ENCODE measurements around the gene NOL6. TPM values are rescaled to one million over a fixed set of nuclear protein-coding genes. Genes with fewer than 3 reads are reported as not detected.
A peak's percentile ranks its signal among the peaks of the same experiment; 100 is the strongest.
"Not testable (repeated sequence)": the region's sequence is repeated elsewhere in the genome, so short reads cannot be mapped to it uniquely, and the experiment has no call there.

The NOL6 gene
- polyA plus RNA-seq, 2 of the 4 experiments (the other 2 are of a cell fraction), result 49.5 to 52.0 TPM

DNA sequence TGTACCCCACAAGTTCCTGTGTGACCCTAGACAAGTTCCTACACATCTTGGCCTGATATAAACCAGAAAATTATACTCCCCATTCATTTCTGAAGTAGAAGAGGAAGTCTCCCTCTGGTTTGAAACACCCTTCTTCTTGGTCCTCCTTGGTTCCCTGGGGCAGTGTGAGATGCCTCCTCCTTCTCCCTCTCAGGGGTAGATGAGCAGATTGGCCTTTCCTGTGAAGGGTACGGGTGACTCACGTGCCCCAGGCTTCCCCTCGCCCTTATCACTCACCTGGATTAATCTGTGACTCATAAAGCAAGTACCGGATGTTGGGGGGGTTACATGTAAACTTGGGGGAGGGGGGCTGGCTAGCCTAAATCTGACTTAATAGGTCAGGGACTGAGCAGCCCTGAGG lies 15.3 kb downstream of the NOL6 start:
- peak overlapping the region; percentile 55 for H3K4me2 ChIP-seq
- WGBS (ENCODE audit: missing lambda C conversion rate), result 0% methylated on average over 2 of the region's 4 CpGs
- TF ChIP-seq FOSL2 (IDR thresholded peaks at IDR 0.05) (peak; percentile 55; the same call in 1 of the 2 replicates), FOSL2 (CRISPR knock-in tag; IDR thresholded peaks at IDR 0.05) (peak; percentile 75), CEBPB (IDR thresholded peaks at IDR 0.05) (no peak), PHF8 (IDR thresholded peaks at IDR 0.05; ENCODE audit: borderline replicate concordance, low read depth) (no peak), HOXB13 (CRISPR knock-in tag; IDR thresholded peaks at IDR 0.05; ENCODE audit: low read depth) (no peak), JUN (IDR thresholded peaks at IDR 0.05) (0 out of 5 replicates have a peak, but pooled peaks of 1 of the 2 experiments have one; percentile 29), HOXA7 (CRISPR knock-in tag; IDR thresholded peaks at IDR 0.05) (no peak), MAFK (IDR thresholded peaks at IDR 0.05; ENCODE audit: partially characterized antibody) (no peak), CHD2 (IDR thresholded peaks at IDR 0.05; ENCODE audit: low read length, partially characterized antibody) (no peak), NR3C1 (IDR thresholded peaks at IDR 0.05) (no peak), JUNB (IDR thresholded peaks at IDR 0.05) (peak; percentile 40; the same call in 1 of the 2 replicates), CHD4 (IDR thresholded peaks at IDR 0.05; ENCODE audit: borderline replicate concordance) (no peak), MYC (IDR thresholded peaks at IDR 0.05; ENCODE audit: borderline replicate concordance, low read length) (no peak), RARB (CRISPR knock-in tag; IDR thresholded peaks at IDR 0.05) (no peak), SREBF2 (IDR thresholded peaks at IDR 0.05) (no peak), BHLHE40 (IDR thresholded peaks at IDR 0.05; ENCODE audit: low read depth, low read length) (no peak), EHF (CRISPR knock-in tag; IDR thresholded peaks at IDR 0.05) (no peak), EP300 (IDR thresholded peaks at IDR 0.05) (peak in 1 of 2 experiments; percentile 38; a peak in 1 of 5 replicates)
- TF ChIP-seq, protein P1, sequence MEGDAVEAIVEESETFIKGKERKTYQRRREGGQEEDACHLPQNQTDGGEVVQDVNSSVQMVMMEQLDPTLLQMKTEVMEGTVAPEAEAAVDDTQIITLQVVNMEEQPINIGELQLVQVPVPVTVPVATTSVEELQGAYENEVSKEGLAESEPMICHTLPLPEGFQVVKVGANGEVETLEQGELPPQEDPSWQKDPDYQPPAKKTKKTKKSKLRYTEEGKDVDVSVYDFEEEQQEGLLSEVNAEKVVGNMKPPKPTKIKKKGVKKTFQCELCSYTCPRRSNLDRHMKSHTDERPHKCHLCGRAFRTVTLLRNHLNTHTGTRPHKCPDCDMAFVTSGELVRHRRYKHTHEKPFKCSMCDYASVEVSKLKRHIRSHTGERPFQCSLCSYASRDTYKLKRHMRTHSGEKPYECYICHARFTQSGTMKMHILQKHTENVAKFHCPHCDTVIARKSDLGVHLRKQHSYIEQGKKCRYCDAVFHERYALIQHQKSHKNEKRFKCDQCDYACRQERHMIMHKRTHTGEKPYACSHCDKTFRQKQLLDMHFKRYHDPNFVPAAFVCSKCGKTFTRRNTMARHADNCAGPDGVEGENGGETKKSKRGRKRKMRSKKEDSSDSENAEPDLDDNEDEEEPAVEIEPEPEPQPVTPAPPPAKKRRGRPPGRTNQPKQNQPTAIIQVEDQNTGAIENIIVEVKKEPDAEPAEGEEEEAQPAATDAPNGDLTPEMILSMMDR (IDR thresholded peaks at IDR 0.05), result no peak
- TF ChIP-seq, protein P2, sequence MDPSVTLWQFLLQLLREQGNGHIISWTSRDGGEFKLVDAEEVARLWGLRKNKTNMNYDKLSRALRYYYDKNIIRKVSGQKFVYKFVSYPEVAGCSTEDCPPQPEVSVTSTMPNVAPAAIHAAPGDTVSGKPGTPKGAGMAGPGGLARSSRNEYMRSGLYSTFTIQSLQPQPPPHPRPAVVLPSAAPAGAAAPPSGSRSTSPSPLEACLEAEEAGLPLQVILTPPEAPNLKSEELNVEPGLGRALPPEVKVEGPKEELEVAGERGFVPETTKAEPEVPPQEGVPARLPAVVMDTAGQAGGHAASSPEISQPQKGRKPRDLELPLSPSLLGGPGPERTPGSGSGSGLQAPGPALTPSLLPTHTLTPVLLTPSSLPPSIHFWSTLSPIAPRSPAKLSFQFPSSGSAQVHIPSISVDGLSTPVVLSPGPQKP (IDR thresholded peaks at IDR 0.05; ENCODE audit: low read depth, low read length), result no peak
- H3K9me3 ChIP-seq, result no peaks in the 10 kb centered on the region
- ChIA-PET POLR2A (interaction anchor here (1.5 kb wide), 1 partner anchor 15 kb away, joined by 4 read pairs; the partner anchor contains the start of gene NOL6), CTCF (interaction anchor here (1.2 to 41.9 kb wide), 7 partner anchors 8 to 171 kb away, joined by 4 to 834 read pairs (median 177); partner anchors contain the start of genes AQP3, AQP7 and NOL6)
- peak; percentile 23 to 40; a peak in 1 of 6 replicates for ATAC-seq
- H3K27ac ChIP-seq, result peak overlapping the region; percentile 50 to 74
- DNase-seq (ENCODE audit: low read depth in 1 of 2, low spot score in 1 of 2), result peak; percentile 55 to 73
- H3K4me1 ChIP-seq, result peaks cover 21% of the 10 kb centered on the region
- FAIRE-seq, result no peak
- H3K4me3 ChIP-seq, result no peak overlapping the region

DNA sequence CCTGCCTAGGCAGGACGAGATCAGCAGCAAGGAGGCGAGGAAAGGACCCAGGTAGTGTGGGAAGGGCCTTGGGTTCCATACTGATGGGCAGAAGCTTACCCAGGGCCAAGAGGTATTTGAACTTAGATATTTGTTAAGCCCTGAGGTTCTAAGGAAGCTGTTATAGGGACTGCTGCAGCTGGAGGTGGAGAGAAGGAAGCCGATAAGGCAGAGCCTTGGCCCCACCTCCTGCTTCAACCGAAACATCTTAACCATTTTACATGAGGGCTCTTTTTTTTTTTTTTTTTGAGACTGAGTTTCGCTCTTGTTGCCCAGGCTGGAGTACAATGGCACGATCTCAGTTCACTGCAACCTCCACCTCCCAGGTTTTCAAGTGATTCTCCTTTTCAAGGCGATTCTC lies 17.8 kb downstream of the NOL6 start:
- CTCF ChIA-PET, result interaction anchor here (21.0 to 41.9 kb wide), 3 partner anchors 6 to 55 kb away, joined by 299 to 834 read pairs (median 834); partner anchors contain the start of genes AQP3, AQP7 and NOL6
- POLR2A ChIA-PET, result no interaction called here
- FAIRE-seq (no peak), ATAC-seq (no peak), DNase-seq (ENCODE audit: low read depth in 1 of 2, low spot score in 1 of 2) (no peak)
- Histone ChIP-seq H3K27ac (no peak overlapping the region), H3K4me1 (peaks cover 34% of the 10 kb centered on the region), H3K4me2 (no peak overlapping the region), H3K4me3 (no peak overlapping the region), H3K9me3 (no peaks in the 10 kb centered on the region)
- 90% methylated on average over 7 of the region's 7 CpGs for WGBS (ENCODE audit: missing lambda C conversion rate)
- TF ChIP-seq KDM5A (IDR thresholded peaks at IDR 0.05), result no peak

DNA sequence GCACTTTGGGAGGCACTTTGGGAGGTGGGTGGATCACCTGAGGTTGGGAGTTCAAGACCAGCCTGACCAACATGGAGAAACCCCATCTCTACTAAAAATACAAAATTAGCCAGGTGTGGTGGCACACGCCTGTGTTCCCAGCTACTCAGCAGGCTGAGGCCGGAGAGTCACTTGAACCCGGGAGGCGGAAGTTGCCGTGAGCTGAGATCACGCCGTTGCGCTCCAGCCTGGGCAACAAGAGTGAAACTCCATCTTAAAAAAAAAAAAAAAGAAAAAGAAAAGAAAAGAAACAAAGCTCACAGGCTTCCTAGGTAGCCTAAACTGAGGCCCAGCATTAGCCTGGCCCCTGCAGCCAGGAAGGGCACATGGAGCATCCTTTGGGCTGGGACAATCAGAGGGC lies 18.3 kb downstream of the NOL6 start:
- peaks cover 34% of the 10 kb centered on the region for H3K4me1 ChIP-seq
- POLR2A ChIA-PET; H3K4me2 ChIP-seq; H3K4me3 ChIP-seq; FAIRE-seq; H3K27ac ChIP-seq; ATAC-seq; DNase-seq (ENCODE audit: low read depth in 1 of 2, low spot score in 1 of 2); H3K9me3 ChIP-seq: not testable (repeated sequence)
- CTCF ChIA-PET, result interaction anchor here (0.6 to 41.9 kb wide), 3 partner anchors 6 to 186 kb away, joined by 4 to 834 read pairs (median 834); partner anchors contain the start of genes AQP3 and NOL6
- 98% methylated on average over 8 of the region's 8 CpGs for WGBS (ENCODE audit: missing lambda C conversion rate)

DNA sequence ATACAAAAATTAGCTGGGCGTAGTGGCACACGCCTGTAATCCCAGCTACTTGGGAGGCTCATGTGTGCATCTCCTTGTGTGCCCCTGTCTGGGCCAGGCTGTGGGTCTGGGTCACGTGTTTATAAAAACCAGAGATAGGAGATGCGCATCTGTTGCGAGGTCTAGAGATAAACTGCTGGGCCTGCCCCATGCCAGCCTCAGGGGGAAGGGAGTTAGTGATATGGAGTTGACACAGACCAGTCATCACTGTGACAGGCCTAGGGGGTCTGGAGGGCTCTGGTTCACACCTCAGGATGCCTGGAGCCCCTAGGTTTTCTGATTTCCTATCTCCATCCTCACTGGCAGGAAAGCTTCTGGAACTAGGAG lies 19.1 kb downstream of the NOL6 start:
- CTCF ChIA-PET, result interaction anchor here (1.2 to 41.9 kb wide), 5 partner anchors 5 to 168 kb away, joined by 3 to 834 read pairs (median 134); partner anchors contain the start of genes AQP3, AQP7 and NOL6
- 97% methylated on average over 5 of the region's 5 CpGs for WGBS (ENCODE audit: missing lambda C conversion rate)
- H3K4me2 ChIP-seq; H3K9me3 ChIP-seq; FAIRE-seq; DNase-seq (ENCODE audit: low read depth in 1 of 2, low spot score in 1 of 2); H3K27ac ChIP-seq; ATAC-seq; POLR2A ChIA-PET; H3K4me3 ChIP-seq: not testable (repeated sequence)
- H3K4me1 ChIP-seq, result peaks cover 34% of the 10 kb centered on the region
